Activated CD4-positive, alpha-beta T cell treated with anti-CD3 and anti-CD28 coated beads for 4 hours (primary cell): ENCODE results near the gene VSTM2L.

ENCODE experiments used
- DNase-seq, 2 donors: peaks; one replicate each; pipeline ENCODE4 v3.0.0-alpha.2; 2020

The VSTM2L gene

DNA sequence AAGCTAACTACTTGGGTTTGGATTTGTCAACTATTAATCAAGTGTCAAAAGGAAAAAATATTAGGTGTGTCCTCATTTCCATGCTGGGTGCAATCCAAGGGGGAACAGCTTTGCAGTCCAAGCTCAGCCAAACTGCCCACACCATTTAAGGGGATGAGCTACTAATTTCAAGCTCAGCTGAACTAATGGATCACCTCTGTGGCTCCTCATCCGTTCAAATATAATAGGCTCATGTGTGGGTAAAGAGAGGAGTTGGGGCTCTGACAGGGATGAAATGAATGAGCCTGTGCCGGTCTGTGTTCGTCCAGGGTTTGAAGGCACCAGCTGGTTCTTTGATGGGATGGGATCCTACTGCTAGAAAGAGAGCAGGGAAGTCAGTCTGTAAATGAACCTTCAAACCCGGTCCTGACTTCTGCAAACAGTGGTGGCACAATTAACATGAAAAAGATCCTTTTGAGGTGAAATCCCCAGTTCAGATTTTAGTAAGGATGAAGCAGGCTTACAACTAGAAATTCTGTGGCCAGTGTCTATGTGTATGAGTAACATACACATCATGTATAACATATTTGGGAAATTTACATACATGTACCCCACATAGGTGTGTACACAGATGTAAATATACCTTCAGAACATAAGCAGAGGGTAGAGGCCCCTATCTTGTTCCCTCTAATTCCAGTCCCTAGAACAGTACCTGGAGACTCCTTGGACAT is 88.4 kb downstream of the VSTM2L start:
- no peak for DNase-seq

GRCh38 chr20:37991908-37992307 is 89.0 kb downstream of the VSTM2L start:
- no peak for DNase-seq

- DNase-seq = peak; percentile 9 to 15
These were observed 90.0 kb downstream of the VSTM2L start for GRCh38 chr20:37992802-37993409.

DNA sequence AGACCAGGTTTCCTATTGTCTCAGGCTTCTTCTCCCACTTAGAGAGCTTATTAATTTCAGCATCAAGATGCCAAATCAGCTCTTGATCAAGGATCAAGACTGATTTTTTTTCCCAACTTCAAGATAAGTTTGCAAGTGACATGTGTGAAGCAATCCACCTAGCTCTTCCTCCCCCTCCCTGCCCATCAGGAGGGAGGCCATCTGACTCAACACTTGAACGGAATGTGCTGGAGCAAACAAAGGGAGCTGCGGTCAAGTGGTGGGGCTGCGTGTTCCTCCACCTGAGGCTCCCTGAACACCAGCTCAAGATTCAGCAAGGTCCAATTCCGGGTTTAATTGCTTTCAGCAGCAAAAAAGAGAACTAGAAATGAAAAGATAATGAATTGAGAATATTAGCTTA is 91.6 kb downstream of the VSTM2L start:
- DNase-seq = no peak
